Testis (tissue), 3 donors: ENCODE measurements around the gene DNAJA4. TPM values are rescaled to one million over a fixed set of nuclear protein-coding genes. Genes with fewer than 3 reads are reported as not detected.
A peak's percentile ranks its signal among the peaks of the same experiment; 100 is the strongest.

Experiments
- DNase-seq: peaks from one replicate; pipeline ENCODE4 v3.0.0-alpha.2; 2019
- H3K27ac ChIP-seq, 2 donors: fragments of 200-600 bp; sonication (generic); one replicate each; pipeline ENCODE4 v1.5.1; 2019
- H3K27me3 ChIP-seq: fragments of 200-600 bp; sonication (generic); one replicate; pipeline ENCODE4 v1.5.1; 2019
- H3K36me3 ChIP-seq: fragments of 200-600 bp; sonication (generic); one replicate; pipeline ENCODE4 v1.5.1; 2017; ENCODE audit warnings: low read depth; ENCODE audit errors: missing control alignments
- H3K4me1 ChIP-seq: fragments of 200-600 bp; sonication (generic); one replicate; pipeline ENCODE4 v1.5.1; 2019
- H3K4me3 ChIP-seq, 2 donors: fragments of 200-600 bp; sonication (generic); one replicate each; pipeline ENCODE4 v1.5.1; 2017 to 2019
- H3K9me3 ChIP-seq: fragments of 200-600 bp; sonication (generic); one replicate; pipeline ENCODE4 v1.5.1; 2017
- POLR2A ChIP-seq: fragments of 450-650 bp; IDR thresholded peaks from one replicate; pipeline ENCODE4 v1.6.1; 2017; ENCODE audit warnings: antibody characterized with exemption, mild to moderate bottlenecking, moderate library complexity
- WGBS, 2 donors: methylation state at CpG; one replicate each; pipeline ENCODE4 v1.1.5; 2018; 5-methylcytosine and 5-hydroxymethylcytosine counted together
- intact Hi-C: fragments of 100-400 bp; cut with DNase I; formaldehyde crosslinking; loops from one replicate; pipeline ENCODE4 v1.15.1; 2023; ENCODE audit warnings: low total_unique reads
- polyA plus RNA-seq: library from polyadenylated mRNA; stranded (reverse); fragments of 350-450 nt; fragmentation: Illumina TruSeq; extraction: RNeasy Lipid Tissue Mini Kit (QIAGEN cat#74804); gene quantifications from one replicate; pipeline ENCODE4 v1.2.3, GENCODE V29; 2014; ENCODE audit warnings: low read depth, low replicate concordance; ENCODE audit not compliant: insufficient read depth
- total RNA-seq, 2 donors: library from RNA; depleted of rRNA; stranded (reverse); fragments of >200 nt; gene quantifications; one replicate each; pipeline ENCODE4 v1.2.3, GENCODE V29; 2016
- TF ChIP-seq, protein P1 (sequence below), 3 experiments: fragments of 450-650 bp in 2 of 3; fragments of 200-600 bp in 1 of 3; sonication (generic) in 1 of 3; IDR thresholded peaks; one replicate each; pipeline ENCODE4 v1.5.1; 2016 to 2019; ENCODE audit warnings: antibody characterized with exemption in 3 of 3, mild to moderate bottlenecking in 2 of 3, moderate library complexity in 1 of 3

DNAJA4 gene
- total and polyA plus RNA-seq, 3 donors from 2014 or later: 88.4 to 183 (median 145) TPM

DNA sequence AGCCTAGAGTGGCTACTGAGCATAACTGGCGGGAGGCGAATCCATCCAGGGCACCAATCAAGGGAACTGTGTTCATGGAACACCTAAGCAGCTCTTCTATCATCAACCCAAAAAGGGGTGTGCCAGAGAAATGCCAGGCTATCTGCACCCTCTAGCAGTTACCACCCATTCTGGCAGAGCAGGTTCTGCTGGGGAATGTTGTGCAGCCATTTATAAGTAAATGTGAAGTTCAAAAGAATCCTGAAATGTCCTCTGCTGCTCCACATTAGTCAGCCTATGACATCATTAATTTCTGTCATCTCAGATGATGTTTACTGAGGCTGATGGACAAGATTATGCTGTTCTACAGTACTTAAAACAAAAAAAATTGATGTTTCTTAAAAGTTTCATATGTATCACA lies 27.3 kb downstream of the DNAJA4 start:
- no peak overlapping the region for H3K27ac ChIP-seq
- H3K9me3 ChIP-seq: no peaks in the 10 kb centered on the region
- intact Hi-C loops: no loop called here
- no peak overlapping the region for H3K4me3 ChIP-seq
- no peaks in the 10 kb centered on the region for H3K4me1 ChIP-seq
- no peaks in the 10 kb centered on the region for H3K27me3 ChIP-seq
- DNase-seq: no peak
- no peak for TF ChIP-seq POLR2A
- TF ChIP-seq, protein P1, sequence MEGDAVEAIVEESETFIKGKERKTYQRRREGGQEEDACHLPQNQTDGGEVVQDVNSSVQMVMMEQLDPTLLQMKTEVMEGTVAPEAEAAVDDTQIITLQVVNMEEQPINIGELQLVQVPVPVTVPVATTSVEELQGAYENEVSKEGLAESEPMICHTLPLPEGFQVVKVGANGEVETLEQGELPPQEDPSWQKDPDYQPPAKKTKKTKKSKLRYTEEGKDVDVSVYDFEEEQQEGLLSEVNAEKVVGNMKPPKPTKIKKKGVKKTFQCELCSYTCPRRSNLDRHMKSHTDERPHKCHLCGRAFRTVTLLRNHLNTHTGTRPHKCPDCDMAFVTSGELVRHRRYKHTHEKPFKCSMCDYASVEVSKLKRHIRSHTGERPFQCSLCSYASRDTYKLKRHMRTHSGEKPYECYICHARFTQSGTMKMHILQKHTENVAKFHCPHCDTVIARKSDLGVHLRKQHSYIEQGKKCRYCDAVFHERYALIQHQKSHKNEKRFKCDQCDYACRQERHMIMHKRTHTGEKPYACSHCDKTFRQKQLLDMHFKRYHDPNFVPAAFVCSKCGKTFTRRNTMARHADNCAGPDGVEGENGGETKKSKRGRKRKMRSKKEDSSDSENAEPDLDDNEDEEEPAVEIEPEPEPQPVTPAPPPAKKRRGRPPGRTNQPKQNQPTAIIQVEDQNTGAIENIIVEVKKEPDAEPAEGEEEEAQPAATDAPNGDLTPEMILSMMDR (IDR thresholded peaks at IDR 0.05): no peak
- no peaks in the 10 kb centered on the region for H3K36me3 ChIP-seq
- 91 to 100% methylated on average over 2 of the region's 2 CpGs for WGBS, 2 donors

DNA sequence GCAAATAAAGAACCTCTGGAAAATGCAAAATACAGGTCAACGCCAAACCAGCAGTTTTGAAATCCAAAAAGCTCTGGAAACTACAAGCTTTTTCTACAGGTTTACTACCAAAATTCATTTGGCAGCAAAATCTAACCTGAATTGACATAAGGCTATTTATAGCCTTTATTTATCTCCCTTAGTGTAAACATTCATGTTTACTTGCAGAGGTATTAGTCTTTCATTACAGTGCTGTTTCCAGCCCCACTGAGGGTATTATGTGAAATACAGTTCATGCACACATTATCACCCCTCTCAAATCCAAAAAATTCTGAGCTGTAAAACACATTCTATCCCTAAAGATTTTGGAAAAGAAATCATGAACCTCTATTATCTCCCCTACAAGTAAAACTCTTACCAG lies 27.9 kb downstream of the DNAJA4 start:
- no peak for TF ChIP-seq POLR2A
- TF ChIP-seq, protein P1 (IDR thresholded peaks at IDR 0.05): no peak
- Histone ChIP-seq H3K4me1 (no peaks in the 10 kb centered on the region), H3K9me3 (no peaks in the 10 kb centered on the region), H3K27me3 (no peaks in the 10 kb centered on the region), H3K4me3 (no peak overlapping the region), H3K27ac (no peak overlapping the region), H3K36me3 (no peaks in the 10 kb centered on the region)
- intact Hi-C loops: no loop called here
- WGBS, 2 donors: 96 to 100% methylated on average over 1 of the region's 1 CpG
- DNase-seq: no peak

DNA sequence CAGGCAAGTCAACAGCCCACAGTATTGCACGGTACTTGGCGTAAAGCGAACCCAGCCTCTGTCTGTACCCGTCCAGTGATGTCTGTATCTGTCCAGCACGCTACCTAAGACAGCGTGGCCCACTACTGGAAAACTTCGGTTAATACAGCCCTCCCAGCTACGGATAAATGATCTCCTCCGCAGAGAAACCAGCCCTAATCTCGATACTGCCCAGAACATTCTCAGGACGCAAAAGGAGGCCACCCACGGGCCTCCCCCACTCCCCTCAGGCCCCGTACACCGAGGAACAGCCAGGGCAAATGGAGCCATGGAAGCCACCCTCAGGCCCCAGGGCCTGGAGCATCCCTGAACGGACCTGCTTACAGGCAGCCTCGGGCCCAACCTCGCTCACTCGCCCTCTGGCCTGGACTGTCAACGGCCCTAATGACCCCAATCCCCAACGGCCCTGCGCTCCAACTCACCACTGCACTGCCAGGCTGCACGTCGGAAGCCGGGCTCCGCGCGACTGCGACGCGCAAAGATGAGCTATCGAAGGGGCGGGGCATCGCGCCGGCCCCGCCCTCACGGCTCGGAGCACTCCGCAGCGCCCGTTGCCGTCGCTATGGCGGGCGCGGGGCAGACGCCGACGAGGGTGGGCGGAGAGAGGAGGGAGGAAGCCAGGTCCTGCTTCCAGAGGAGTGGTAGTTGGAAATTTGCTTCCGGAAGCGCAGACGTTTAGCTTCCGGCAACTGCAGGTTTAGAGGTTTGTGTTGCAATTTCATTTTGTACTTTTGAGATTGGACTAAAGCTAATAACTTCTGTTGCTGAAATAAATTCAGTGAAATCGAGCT lies 35.0 kb downstream of the DNAJA4 start, which contains the start of gene SKIC8:
Gene SKIC8, minus strand, starts transcription at position 509 of the 830 bp plus-strand sequence. CDS start 3,923 bp downstream, outside the sequence.
- Histone ChIP-seq H3K9me3 (no peaks in the 10 kb centered on the region), H3K4me1 (peaks cover 8% of the 10 kb centered on the region), H3K27me3 (no peaks in the 10 kb centered on the region), H3K36me3 (no peaks in the 10 kb centered on the region), H3K4me3 (peak within 1 kb of the TSS; percentile 86 to 97), H3K27ac (peak within 1 kb of the TSS; percentile 78 to 81)
- 0 to 1% methylated on average over 30 to 55 of the region's 55 CpGs for WGBS, 2 donors
- TF ChIP-seq POLR2A: no peak
- TF ChIP-seq, protein P1 (IDR thresholded peaks at IDR 0.05): no peak
- intact Hi-C loops: loop anchor here (5.0 kb wide), 1 partner anchor 138 kb away; the partner anchor contains the start of gene IREB2
- peak; percentile 94 for DNase-seq

DNA sequence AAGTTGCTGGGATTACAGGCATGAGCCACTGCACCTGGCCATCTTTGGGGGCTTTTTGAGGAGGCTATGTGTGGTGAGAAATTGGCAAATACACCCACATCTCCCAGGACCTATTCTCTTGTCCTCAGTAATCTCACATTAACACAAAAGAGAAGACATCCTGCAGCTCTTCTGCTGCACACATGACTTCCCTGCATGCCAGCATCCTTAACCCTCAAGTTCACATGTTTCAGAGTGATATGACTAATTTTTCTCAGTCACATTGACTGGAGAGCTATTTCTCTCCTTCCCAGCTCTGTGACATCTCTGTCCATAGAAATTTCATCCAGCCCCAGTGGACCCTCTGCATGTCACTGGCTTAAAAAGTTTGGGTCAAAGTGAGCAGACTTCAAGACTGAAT lies 37.0 kb downstream of the DNAJA4 start:
- Histone ChIP-seq H3K27ac (no peak overlapping the region), H3K36me3 (no peaks in the 10 kb centered on the region), H3K4me1 (peaks cover 8% of the 10 kb centered on the region), H3K4me3 (no peak overlapping the region), H3K27me3 (no peaks in the 10 kb centered on the region), H3K9me3 (no peaks in the 10 kb centered on the region)
- no peak for TF ChIP-seq POLR2A
- TF ChIP-seq, protein P1 (IDR thresholded peaks at IDR 0.05): no peak
- intact Hi-C loops: no loop called here
- no peak for DNase-seq
